Smooth muscle cell (in vitro differentiated cells): Measurements from ENCODE around the gene ZNF174. TPM values are rescaled to one million over a fixed set of nuclear protein-coding genes. Genes with fewer than 3 reads are reported as not detected.

Source experiments
- DNase-seq: peaks from one replicate; lab custom pipeline; 2025; ENCODE audit not compliant: unreplicated experiment; lab: John Stamatoyannopoulos, UW
- H2AFZ ChIP-seq: fragments of 200-600 bp; sonication (generic); 2 replicates; pipeline ENCODE4 v1.6.0; 2016; ENCODE audit warnings: antibody characterized with exemption, low read depth, mild to moderate bottlenecking
- H3F3A ChIP-seq: fragments of 200-600 bp; sonication (generic); 2 replicates; pipeline ENCODE4 v1.6.0; 2017; ENCODE audit warnings: antibody characterized with exemption, low read depth
- H3K27ac ChIP-seq: fragments of 200-600 bp; sonication (generic); 2 replicates; pipeline ENCODE4 v1.5.1; 2016; ENCODE audit warnings: low read depth, mild to moderate bottlenecking
- H3K27me3 ChIP-seq: fragments of 200-600 bp; sonication (generic); 2 replicates; pipeline ENCODE4 v1.6.1; 2016; ENCODE audit warnings: low read depth, mild to moderate bottlenecking
- H3K36me3 ChIP-seq: fragments of 200-600 bp; sonication (generic); 2 replicates; pipeline ENCODE4 v1.5.1; 2016; ENCODE audit warnings: low read depth
- H3K4me1 ChIP-seq: fragments of 200-600 bp; sonication (generic); 2 replicates; pipeline ENCODE4 v1.5.1; 2016; ENCODE audit warnings: low read depth
- H3K4me2 ChIP-seq: fragments of 200-600 bp; sonication (generic); 2 replicates; pipeline ENCODE4 v1.6.0; 2016; ENCODE audit warnings: mild to moderate bottlenecking
- H3K4me3 ChIP-seq: fragments of 200-600 bp; sonication (generic); 2 replicates; pipeline ENCODE4 v1.5.1; 2016; ENCODE audit warnings: mild to moderate bottlenecking
- H3K79me2 ChIP-seq: fragments of 200-600 bp; sonication (generic); 2 replicates; pipeline ENCODE4 v1.6.0; 2016; ENCODE audit warnings: low read depth, mild to moderate bottlenecking
- H3K9ac ChIP-seq: fragments of 200-600 bp; sonication (generic); 2 replicates; pipeline ENCODE4 v1.6.0; 2016; ENCODE audit warnings: low read depth
- H3K9me3 ChIP-seq: fragments of 200-600 bp; sonication (generic); replicated peaks from 2 replicates; pipeline ENCODE4 v1.5.1; 2016; ENCODE audit warnings: low read depth
- H4K20me1 ChIP-seq: fragments of 200-600 bp; sonication (generic); 2 replicates; pipeline ENCODE4 v1.6.0; 2016; ENCODE audit warnings: low read depth
- CTCF ChIP-seq: fragments of 200-600 bp; sonication (generic); IDR thresholded peaks from 2 replicates; pipeline ENCODE4 v1.5.1; 2017; ENCODE audit warnings: borderline replicate concordance, mild to moderate bottlenecking, antibody characterized with exemption; ENCODE audit not compliant: insufficient read depth, poor library complexity, severe bottlenecking
- WGBS: methylation state at CpG from one replicate; pipeline ENCODE4 v1.1.7; 2016; ENCODE audit warnings: low lambda C conversion rate; 5-methylcytosine and 5-hydroxymethylcytosine counted together
- polyA plus RNA-seq: library from polyadenylated mRNA; unstranded; fragments of >200 nt; fragmentation: Nextera tagmentation; extraction: Ambion mirVana; gene quantifications from 2 replicates; pipeline ENCODE4 v1.2.1, GENCODE V29; 2016
- total RNA-seq: library from RNA; depleted of rRNA; stranded (reverse); fragments of >200 nt; gene quantifications from 2 replicates; pipeline ENCODE4 v1.2.3, GENCODE V29; 2014

ZNF174 gene
- total and polyA plus RNA-seq, 2 experiments from 2014 or later = 8.0 to 8.3 TPM

GRCh38 chr16:3443108-3444031 lies 42.4 kb downstream of the ZNF174 start, which contains the start of the genes NAA60 and ZNF597:
NAA60 (plus strand) TSS chr16:3443680; CDS start chr16:3476228, 32,548 bp downstream.
ZNF597 (minus strand) TSS chr16:3443504; CDS start chr16:3443153, 351 bp downstream.
- Histone ChIP-seq H3K9me3 (peaks cover 6% of the 10 kb centered on the region), H3F3A (no peaks in the 10 kb centered on the region), H3K9ac (peak within 1 kb of the TSS; percentile 97), H3K4me2 (peak within 1 kb of the TSS; percentile 76), H3K79me2 (peaks cover 48% of the 10 kb centered on the region), H3K4me1 (peaks cover 7% of the 10 kb centered on the region), H2AFZ (peak within 1 kb of the TSS; percentile 40), H3K27me3 (no peaks in the 10 kb centered on the region), H4K20me1 (peaks cover 13% of the 10 kb centered on the region), H3K36me3 (peaks cover 3% of the 10 kb centered on the region), H3K4me3 (peak within 1 kb of the TSS; percentile 66), H3K27ac (peak within 1 kb of the TSS; percentile 98)
- WGBS = 37% methylated on average over 61 of the region's 61 CpGs
- TF ChIP-seq CTCF = no peak
- DNase-seq = peak; percentile 26

DNA sequence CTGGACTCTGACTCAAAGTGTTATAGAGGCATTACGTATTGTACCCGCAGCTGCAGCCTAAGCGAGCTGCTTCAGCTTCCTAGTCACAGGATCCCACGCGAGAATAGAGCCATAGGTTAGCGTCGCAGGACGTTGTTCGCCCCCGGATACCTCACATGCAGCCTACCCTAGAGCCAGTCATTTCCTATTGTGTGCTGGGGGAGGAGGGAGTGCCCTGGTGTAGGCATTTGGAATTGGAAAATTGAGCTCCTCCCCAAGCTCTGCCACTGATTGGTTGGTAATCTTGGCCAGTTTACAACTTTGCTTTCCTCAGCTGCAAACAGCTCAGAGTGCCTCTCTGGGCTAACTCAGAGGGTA lies 43.0 kb downstream of the ZNF174 start:
- no peak for TF ChIP-seq CTCF
- Histone ChIP-seq H3K4me2 (peak overlapping the region; percentile 76), H3F3A (no peaks in the 10 kb centered on the region), H3K27me3 (no peaks in the 10 kb centered on the region), H3K9me3 (peaks cover 6% of the 10 kb centered on the region), H3K36me3 (peaks cover 3% of the 10 kb centered on the region), H3K79me2 (peaks cover 43% of the 10 kb centered on the region), H3K27ac (peak overlapping the region; percentile 98), H3K9ac (peak overlapping the region; percentile 97), H3K4me1 (peaks cover 7% of the 10 kb centered on the region), H4K20me1 (peaks cover 7% of the 10 kb centered on the region), H2AFZ (peak overlapping the region; percentile 40), H3K4me3 (peak overlapping the region; percentile 66)
- WGBS = 33% methylated on average over 10 of the region's 10 CpGs
- no peak for DNase-seq

- WGBS = 55% methylated on average over 5 of the region's 5 CpGs
- H3K36me3 ChIP-seq = no peaks in the 10 kb centered on the region
- H4K20me1 ChIP-seq = peaks cover 5% of the 10 kb centered on the region
- no peaks in the 10 kb centered on the region for H3K9me3 ChIP-seq
- H3K4me1 ChIP-seq = peaks cover 11% of the 10 kb centered on the region
- H3K27ac ChIP-seq = no peak overlapping the region
- no peaks in the 10 kb centered on the region for H3K27me3 ChIP-seq
- no peak overlapping the region for H3K4me3 ChIP-seq
- no peak overlapping the region for H2AFZ ChIP-seq
- H3K79me2 ChIP-seq = peaks cover 6% of the 10 kb centered on the region
- H3F3A ChIP-seq = no peaks in the 10 kb centered on the region
- no peak overlapping the region for H3K4me2 ChIP-seq
- no peak overlapping the region for H3K9ac ChIP-seq
- no peak for DNase-seq
- no peak for TF ChIP-seq CTCF
Observed at GRCh38 chr16:3454093-3454492, 53.1 kb downstream of the ZNF174 start.
